ENCODE data around the gene IQSEC1.

IQSEC1 gene

DNA sequence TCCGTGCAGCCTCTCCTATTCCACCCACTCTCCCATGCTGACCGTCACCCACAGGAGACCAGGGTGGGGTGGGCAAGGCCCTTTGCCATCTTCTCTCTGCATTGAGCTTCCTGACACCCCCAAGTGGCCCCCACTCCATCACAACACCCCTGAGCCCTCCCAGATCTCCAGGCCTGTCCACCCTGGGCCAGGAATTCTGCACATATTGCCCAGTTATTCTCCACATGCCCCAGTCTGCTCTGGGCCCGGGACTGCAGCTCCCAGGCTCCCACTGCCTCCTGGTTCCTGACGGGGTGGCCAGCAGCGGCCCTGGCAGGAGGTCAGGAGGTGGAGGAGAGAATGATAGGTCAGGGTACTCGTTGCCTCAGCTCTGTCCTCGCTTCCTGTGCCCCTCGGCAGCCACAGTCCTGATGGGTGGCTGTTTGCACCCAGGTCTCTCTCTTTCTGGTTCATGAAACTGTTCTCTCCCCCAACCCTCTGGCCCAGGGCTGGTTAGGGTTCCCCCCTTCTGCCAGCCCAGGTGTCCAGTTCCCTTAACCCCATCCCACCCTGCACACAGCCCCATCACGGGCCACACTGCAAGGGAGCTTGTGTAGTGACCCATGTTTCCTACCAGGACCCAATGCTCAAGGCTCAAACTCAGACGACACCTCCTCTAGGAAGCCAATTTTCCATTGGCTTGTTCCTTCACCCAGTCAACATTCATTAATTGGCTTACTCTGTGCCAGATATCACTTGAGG, 47.3 kb downstream of the IQSEC1 start:
- WGBS (ENCODE audit: insufficient coverage, insufficient read length), result no CpG with 5 or more reads among the region's 10 CpGs
- Histone ChIP-seq H3K4me1 (ENCODE audit: control insufficient read depth, insufficient read depth, low read length) (peaks cover 5% of the 10 kb centered on the region; the same call in 1 of the 2 replicates), H3K9me3 (ENCODE audit: control insufficient read depth, insufficient read depth, low read length) (no peaks in the 10 kb centered on the region), H3K36me3 (ENCODE audit: control insufficient read depth, insufficient read depth, low read length) (no peaks in the 10 kb centered on the region), H3K27me3 (ENCODE audit: control insufficient read depth, insufficient read depth, low read length) (no peaks in the 10 kb centered on the region), H3K27ac (ENCODE audit: low read length) (no peak overlapping the region), H3K4me3 (ENCODE audit: low read length) (no peak overlapping the region)
- DNase-seq (ENCODE audit: low read depth, low spot score), result no peak

DNA sequence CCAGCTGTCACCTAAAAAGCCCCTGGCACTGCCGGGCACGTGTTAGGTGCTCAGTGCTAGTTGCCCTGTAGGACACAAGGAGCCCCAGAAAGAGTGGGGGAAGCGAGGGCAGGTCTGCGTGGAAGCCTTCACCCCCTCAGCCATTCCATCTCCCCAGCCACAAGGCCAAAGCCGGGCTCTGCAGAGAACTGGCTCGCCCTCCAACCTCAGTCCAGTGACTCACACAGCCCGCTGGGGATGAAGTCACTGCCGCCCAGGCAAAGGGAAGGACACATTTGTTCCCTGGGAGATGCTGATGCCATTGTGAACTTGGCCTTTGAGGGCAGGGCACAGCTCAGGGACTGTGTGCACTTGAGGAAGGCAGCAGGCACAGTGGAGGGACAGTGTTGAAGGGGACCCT, 48.1 kb downstream of the IQSEC1 start:
- no peaks in the 10 kb centered on the region for H3K36me3 ChIP-seq (ENCODE audit: control insufficient read depth, insufficient read depth, low read length)
- no CpG with 5 or more reads among the region's 8 CpGs for WGBS (ENCODE audit: insufficient coverage, insufficient read length)
- H3K4me3 ChIP-seq (ENCODE audit: low read length), result no peak overlapping the region
- DNase-seq (ENCODE audit: low read depth, low spot score), result no peak
- no peaks in the 10 kb centered on the region for H3K27me3 ChIP-seq (ENCODE audit: control insufficient read depth, insufficient read depth, low read length)
- H3K4me1 ChIP-seq (ENCODE audit: control insufficient read depth, insufficient read depth, low read length), result peaks cover 5% of the 10 kb centered on the region; the same call in 1 of the 2 replicates
- no peak overlapping the region for H3K27ac ChIP-seq (ENCODE audit: low read length)
- H3K9me3 ChIP-seq (ENCODE audit: control insufficient read depth, insufficient read depth, low read length), result no peaks in the 10 kb centered on the region

DNA sequence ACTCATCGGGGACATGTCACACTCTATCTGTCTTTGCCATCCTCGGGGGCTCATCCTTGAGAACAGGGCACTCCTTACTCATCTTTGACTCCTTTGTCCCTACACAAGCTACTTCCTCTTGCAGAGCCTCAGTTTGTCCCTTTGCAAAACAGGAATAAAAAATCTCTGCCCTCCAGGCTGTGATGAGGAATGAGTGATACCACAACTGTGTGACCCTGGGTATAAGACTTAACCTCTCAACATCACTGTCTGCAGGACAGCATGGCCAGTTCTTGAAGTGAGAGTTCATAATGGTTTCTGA, 48.5 kb downstream of the IQSEC1 start:
- H3K36me3 ChIP-seq (ENCODE audit: control insufficient read depth, insufficient read depth, low read length), result no peaks in the 10 kb centered on the region
- peaks cover 6% of the 10 kb centered on the region for H3K4me1 ChIP-seq (ENCODE audit: control insufficient read depth, insufficient read depth, low read length)
- no peaks in the 10 kb centered on the region for H3K9me3 ChIP-seq (ENCODE audit: control insufficient read depth, insufficient read depth, low read length)
- H3K27ac ChIP-seq (ENCODE audit: low read length), result no peak overlapping the region
- no peaks in the 10 kb centered on the region for H3K27me3 ChIP-seq (ENCODE audit: control insufficient read depth, insufficient read depth, low read length)
- H3K4me3 ChIP-seq (ENCODE audit: low read length), result no peak overlapping the region
- WGBS (ENCODE audit: insufficient coverage, insufficient read length), result no CpG with 5 or more reads among the region's 2 CpGs
- no peak for DNase-seq (ENCODE audit: low read depth, low spot score)

DNA sequence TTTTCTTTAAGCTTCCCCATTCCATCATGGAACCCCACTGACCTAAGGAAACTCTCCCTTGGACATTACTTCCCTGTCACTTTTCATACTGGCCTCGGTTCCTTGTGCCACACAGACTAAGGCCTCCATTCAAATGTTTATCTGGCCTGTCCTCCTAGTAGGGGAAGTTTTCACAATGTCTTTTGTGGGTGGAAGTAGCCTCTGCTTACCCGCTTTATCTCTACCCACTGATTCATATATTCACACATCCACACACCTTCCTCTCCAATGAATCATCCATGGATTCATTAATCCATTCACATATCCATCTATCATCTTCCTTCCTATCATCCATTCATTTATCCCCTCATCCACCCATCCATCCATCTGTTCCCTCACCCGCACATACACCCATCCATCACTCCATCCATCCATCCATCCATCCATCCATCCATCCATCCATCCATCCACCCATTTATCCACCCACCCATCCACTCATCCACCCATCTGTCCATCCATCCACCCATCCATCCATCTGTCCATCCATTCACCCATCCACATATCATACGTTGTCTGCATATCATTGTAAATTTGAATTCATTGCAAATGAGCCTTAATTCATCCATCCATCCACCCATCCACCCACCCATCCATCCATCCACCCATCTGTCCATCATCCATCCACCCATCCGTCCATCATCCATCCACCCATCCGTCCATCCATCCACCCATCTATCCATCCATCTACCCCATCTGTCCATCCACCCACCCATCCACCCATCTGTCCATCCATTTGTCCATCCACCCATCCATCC, 49.1 kb downstream of the IQSEC1 start:
- Histone ChIP-seq H3K27ac (ENCODE audit: low read length) (no peak overlapping the region), H3K27me3 (ENCODE audit: control insufficient read depth, insufficient read depth, low read length) (no peaks in the 10 kb centered on the region), H3K9me3 (ENCODE audit: control insufficient read depth, insufficient read depth, low read length) (no peaks in the 10 kb centered on the region), H3K4me3 (ENCODE audit: low read length) (no peak overlapping the region), H3K36me3 (ENCODE audit: control insufficient read depth, insufficient read depth, low read length) (no peaks in the 10 kb centered on the region), H3K4me1 (ENCODE audit: control insufficient read depth, insufficient read depth, low read length) (peaks cover 8% of the 10 kb centered on the region)
- WGBS (ENCODE audit: insufficient coverage, insufficient read length), result 100% methylated on average over 3 of the region's 6 CpGs
- no peak for DNase-seq (ENCODE audit: low read depth, low spot score)

DNA sequence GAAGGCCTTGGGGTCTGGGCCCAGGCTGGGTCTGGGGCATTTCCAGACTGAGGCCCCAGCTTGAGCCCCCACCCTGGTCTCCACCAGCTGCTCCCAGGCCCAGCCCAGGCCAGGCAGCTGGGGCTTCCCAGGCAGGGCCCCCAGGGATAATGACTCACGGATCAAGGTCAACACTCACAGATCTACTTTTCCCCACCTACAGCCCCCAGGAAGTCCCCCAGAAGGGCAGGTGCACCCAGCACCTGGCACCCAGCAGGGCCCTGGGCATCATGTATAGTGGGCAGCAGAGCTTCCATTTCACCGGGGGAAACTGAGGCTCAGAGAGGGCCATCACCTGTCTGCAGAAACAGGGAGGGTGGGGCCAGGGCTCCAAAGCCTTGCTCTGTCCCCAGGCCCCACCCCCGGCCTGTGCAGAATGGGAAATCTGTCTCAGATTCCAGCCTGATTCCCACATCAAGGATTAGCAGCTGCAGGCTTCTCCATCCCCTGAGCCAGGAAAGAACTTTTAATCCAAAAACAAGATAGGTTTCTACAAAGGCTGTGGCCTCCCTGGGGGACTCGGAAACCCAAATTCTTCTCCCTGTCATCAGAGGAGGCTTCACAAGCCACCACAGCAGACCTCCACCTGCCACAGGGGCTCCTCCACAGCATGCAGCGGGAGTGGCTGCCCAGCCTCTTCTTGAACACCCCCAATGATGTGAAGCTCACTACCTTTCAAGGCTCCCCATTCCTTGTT, 49.8 kb downstream of the IQSEC1 start:
- Histone ChIP-seq H3K4me3 (ENCODE audit: low read length) (no peak overlapping the region), H3K27me3 (ENCODE audit: control insufficient read depth, insufficient read depth, low read length) (no peaks in the 10 kb centered on the region), H3K27ac (ENCODE audit: low read length) (no peak overlapping the region), H3K4me1 (ENCODE audit: control insufficient read depth, insufficient read depth, low read length) (peaks cover 14% of the 10 kb centered on the region), H3K36me3 (ENCODE audit: control insufficient read depth, insufficient read depth, low read length) (no peaks in the 10 kb centered on the region), H3K9me3 (ENCODE audit: control insufficient read depth, insufficient read depth, low read length) (no peaks in the 10 kb centered on the region)
- WGBS (ENCODE audit: insufficient coverage, insufficient read length), result no CpG with 5 or more reads among the region's 5 CpGs
- no peak for DNase-seq (ENCODE audit: low read depth, low spot score)

GRCh38 chr3:13022348-13023234, 50.6 kb downstream of the IQSEC1 start:
- no CpG with 5 or more reads among the region's 20 CpGs for WGBS (ENCODE audit: insufficient coverage, insufficient read length)
- Histone ChIP-seq H3K4me1 (ENCODE audit: control insufficient read depth, insufficient read depth, low read length) (peaks cover 20% of the 10 kb centered on the region), H3K4me3 (ENCODE audit: low read length) (no peak overlapping the region), H3K27ac (ENCODE audit: low read length) (no peak overlapping the region), H3K27me3 (ENCODE audit: control insufficient read depth, insufficient read depth, low read length) (no peaks in the 10 kb centered on the region), H3K9me3 (ENCODE audit: control insufficient read depth, insufficient read depth, low read length) (no peaks in the 10 kb centered on the region), H3K36me3 (ENCODE audit: control insufficient read depth, insufficient read depth, low read length) (no peaks in the 10 kb centered on the region)
- no peak for DNase-seq (ENCODE audit: low read depth, low spot score)

- H3K27ac ChIP-seq (ENCODE audit: low read length), result no peak overlapping the region
- DNase-seq (ENCODE audit: low read depth, low spot score), result no peak
- WGBS (ENCODE audit: insufficient coverage, insufficient read length), result no CpG with 5 or more reads among the region's 32 CpGs
- no peaks in the 10 kb centered on the region for H3K9me3 ChIP-seq (ENCODE audit: control insufficient read depth, insufficient read depth, low read length)
- no peaks in the 10 kb centered on the region for H3K27me3 ChIP-seq (ENCODE audit: control insufficient read depth, insufficient read depth, low read length)
- no peaks in the 10 kb centered on the region for H3K36me3 ChIP-seq (ENCODE audit: control insufficient read depth, insufficient read depth, low read length)
- H3K4me1 ChIP-seq (ENCODE audit: control insufficient read depth, insufficient read depth, low read length), result peaks cover 21% of the 10 kb centered on the region
- no peak overlapping the region for H3K4me3 ChIP-seq (ENCODE audit: low read length)
Measured at GRCh38 chr3:13021141-13022114, 51.8 kb downstream of the IQSEC1 start.

DNA sequence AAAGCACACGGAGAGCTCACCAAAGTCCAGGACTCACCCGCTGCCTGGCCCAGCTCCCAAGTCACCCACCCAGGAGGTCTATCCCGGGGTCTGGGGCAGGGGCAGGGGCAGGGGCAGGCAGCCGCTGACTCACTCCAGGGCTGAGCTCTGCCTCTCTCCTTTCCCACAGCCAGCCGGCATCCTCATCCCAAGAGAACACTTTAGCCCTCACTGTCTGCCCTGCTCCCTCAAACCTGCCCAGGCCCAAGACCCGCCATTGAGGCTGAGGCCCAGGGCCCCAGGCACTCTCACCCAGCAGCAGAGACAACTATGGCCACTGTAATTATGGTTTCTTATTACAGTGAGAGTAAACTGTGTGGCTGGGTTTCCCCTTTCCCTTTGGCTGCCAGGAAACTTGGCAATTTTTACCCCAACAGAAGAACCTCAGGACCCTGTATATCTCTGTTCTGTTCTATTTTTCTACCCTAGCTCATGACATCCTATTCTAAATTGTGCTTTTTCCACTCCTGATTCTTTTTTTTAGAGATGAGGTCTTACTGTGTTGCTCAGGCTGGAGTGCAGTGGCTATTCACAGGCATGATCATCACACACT, 53.0 kb downstream of the IQSEC1 start:
- WGBS (ENCODE audit: insufficient coverage, insufficient read length), result no CpG with 5 or more reads among the region's 6 CpGs
- no peak for DNase-seq (ENCODE audit: low read depth, low spot score)

More for the DNA sequence above, 53.0 kb downstream of the IQSEC1 start:
- Histone ChIP-seq H3K27ac (ENCODE audit: low read length) (no peak overlapping the region), H3K4me3 (ENCODE audit: low read length) (no peak overlapping the region), H3K9me3 (ENCODE audit: control insufficient read depth, insufficient read depth, low read length) (no peaks in the 10 kb centered on the region), H3K4me1 (ENCODE audit: control insufficient read depth, insufficient read depth, low read length) (peaks cover 22% of the 10 kb centered on the region), H3K27me3 (ENCODE audit: control insufficient read depth, insufficient read depth, low read length) (no peaks in the 10 kb centered on the region), H3K36me3 (ENCODE audit: control insufficient read depth, insufficient read depth, low read length) (no peaks in the 10 kb centered on the region)

Measured in iPS DF 6.9 (cell line).